Endodermal cell (in vitro differentiated cells): ENCODE measurements around the gene DCLRE1C. TPM values are rescaled to one million over a fixed set of nuclear protein-coding genes. Genes with fewer than 3 reads are reported as not detected.

Experiments used
- DNase-seq: peaks from one replicate; pipeline ENCODE4 v3.0.0-alpha.2; 2017
- H3K27ac ChIP-seq: 2 replicates; pipeline ENCODE4 v1.5.1; 2013; ENCODE audit warnings: mild to moderate bottlenecking, low read depth, low read length, moderate library complexity
- H3K27me3 ChIP-seq: 2 replicates; pipeline ENCODE4 v1.6.1; 2013; ENCODE audit warnings: mild to moderate bottlenecking, low read length, moderate library complexity; ENCODE audit not compliant: insufficient read depth, control insufficient read depth, poor library complexity, severe bottlenecking
- H3K36me3 ChIP-seq: 2 replicates; pipeline ENCODE4 v1.7.0; 2013; ENCODE audit warnings: mild to moderate bottlenecking, low read length, moderate library complexity; ENCODE audit not compliant: control insufficient read depth, insufficient read depth
- H3K4me1 ChIP-seq: one replicate; pipeline ENCODE4 v1.7.0; 2013; ENCODE audit warnings: low read length; ENCODE audit not compliant: control insufficient read depth, insufficient read depth
- H3K4me3 ChIP-seq: 2 replicates; pipeline ENCODE4 v1.5.1; 2013; ENCODE audit warnings: mild to moderate bottlenecking, low read length, moderate library complexity
- H3K9ac ChIP-seq: 2 replicates; pipeline ENCODE4 v1.6.1; 2013; ENCODE audit warnings: mild to moderate bottlenecking, low read length, moderate library complexity; ENCODE audit not compliant: poor library complexity, severe bottlenecking; ENCODE audit errors: extremely low read depth
- H3K9me3 ChIP-seq: 2 replicates; pipeline ENCODE4 v1.6.1; 2013; ENCODE audit warnings: mild to moderate bottlenecking, low read length, moderate library complexity; ENCODE audit not compliant: control insufficient read depth
- H3K27ac Mint-ChIP-seq: 2 replicates; pipeline ENCODE4 v1.8.0; 2020; ENCODE audit warnings: mixed read lengths
- H3K27me3 Mint-ChIP-seq: 2 replicates; pipeline ENCODE4 v1.8.0; 2021; ENCODE audit warnings: mild to moderate bottlenecking, mixed read lengths; ENCODE audit not compliant: insufficient read depth
- H3K36me3 Mint-ChIP-seq: 2 replicates; pipeline ENCODE4 v1.8.0; 2020; ENCODE audit warnings: low read depth, mixed read lengths
- H3K4me1 Mint-ChIP-seq: 2 replicates; pipeline ENCODE4 v1.8.0; 2020; ENCODE audit warnings: mixed read lengths
- H3K4me3 Mint-ChIP-seq: 2 replicates; pipeline ENCODE4 v1.8.0; 2020; ENCODE audit warnings: mild to moderate bottlenecking, moderate library complexity, mixed read lengths
- H3K9me3 Mint-ChIP-seq: 2 replicates; pipeline ENCODE4 v1.8.0; 2020; ENCODE audit warnings: mild to moderate bottlenecking, mixed read lengths
- WGBS, 2 experiments: methylation state at CpG; one replicate each; pipeline versions ENCODE4 v1.1.5 to v1.1.7; 2013; ENCODE audit warnings: missing lambda C conversion rate in 2 of 2, mixed read lengths in 1 of 2; ENCODE audit not compliant: insufficient coverage in 1 of 2, insufficient read length in 1 of 2; 5-methylcytosine and 5-hydroxymethylcytosine counted together
- total RNA-seq, 2 donors: library from RNA; stranded (reverse); fragmentation: NEBNext Ultra II Directional in 1 of 2; extraction: Animal tissue kit (Norgen Biotek cat#: 25700) in 1 of 2; gene quantifications; 2 replicates in 1 of 2; 3 replicates in 1 of 2; pipeline ENCODE4 v1.2.1, GENCODE V29; 2021
- TF ChIP-seq, protein P1 (sequence below): fragments of 200-600 bp; sonication (generic); conservative IDR thresholded peaks from 2 replicates; pipeline ENCODE4 v1.5.0; 2021; ENCODE audit warnings: antibody characterized with exemption, mild to moderate bottlenecking

DCLRE1C gene
- total RNA-seq, 2 donors from 2014 or later: 5.2 to 10.0 TPM

GRCh38 chr10:14904864-14905263, 49.0 kb downstream of the DCLRE1C start:
- H3K4me3 ChIP-seq: no peak overlapping the region
- Mint-ChIP-seq H3K27ac (no peak overlapping the region), H3K27me3 (no peaks in the 10 kb centered on the region), H3K9me3 (peaks cover 14% of the 10 kb centered on the region), H3K36me3 (peaks cover 81% of the 10 kb centered on the region), H3K4me3 (no peak overlapping the region), H3K4me1 (no peaks in the 10 kb centered on the region)
- H3K36me3 ChIP-seq: peaks cover 93% of the 10 kb centered on the region
- TF ChIP-seq, protein P1, sequence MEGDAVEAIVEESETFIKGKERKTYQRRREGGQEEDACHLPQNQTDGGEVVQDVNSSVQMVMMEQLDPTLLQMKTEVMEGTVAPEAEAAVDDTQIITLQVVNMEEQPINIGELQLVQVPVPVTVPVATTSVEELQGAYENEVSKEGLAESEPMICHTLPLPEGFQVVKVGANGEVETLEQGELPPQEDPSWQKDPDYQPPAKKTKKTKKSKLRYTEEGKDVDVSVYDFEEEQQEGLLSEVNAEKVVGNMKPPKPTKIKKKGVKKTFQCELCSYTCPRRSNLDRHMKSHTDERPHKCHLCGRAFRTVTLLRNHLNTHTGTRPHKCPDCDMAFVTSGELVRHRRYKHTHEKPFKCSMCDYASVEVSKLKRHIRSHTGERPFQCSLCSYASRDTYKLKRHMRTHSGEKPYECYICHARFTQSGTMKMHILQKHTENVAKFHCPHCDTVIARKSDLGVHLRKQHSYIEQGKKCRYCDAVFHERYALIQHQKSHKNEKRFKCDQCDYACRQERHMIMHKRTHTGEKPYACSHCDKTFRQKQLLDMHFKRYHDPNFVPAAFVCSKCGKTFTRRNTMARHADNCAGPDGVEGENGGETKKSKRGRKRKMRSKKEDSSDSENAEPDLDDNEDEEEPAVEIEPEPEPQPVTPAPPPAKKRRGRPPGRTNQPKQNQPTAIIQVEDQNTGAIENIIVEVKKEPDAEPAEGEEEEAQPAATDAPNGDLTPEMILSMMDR: no peak
- H3K9ac ChIP-seq: no peak overlapping the region
- WGBS, 2 experiments: 97 to 100% methylated on average over 2 of the region's 2 CpGs
- H3K4me1 ChIP-seq: no peaks in the 10 kb centered on the region
- no peaks in the 10 kb centered on the region for H3K27me3 ChIP-seq
- no peak for DNase-seq
- H3K27ac ChIP-seq: no peak overlapping the region
- peaks cover 29% of the 10 kb centered on the region for H3K9me3 ChIP-seq

DNA sequence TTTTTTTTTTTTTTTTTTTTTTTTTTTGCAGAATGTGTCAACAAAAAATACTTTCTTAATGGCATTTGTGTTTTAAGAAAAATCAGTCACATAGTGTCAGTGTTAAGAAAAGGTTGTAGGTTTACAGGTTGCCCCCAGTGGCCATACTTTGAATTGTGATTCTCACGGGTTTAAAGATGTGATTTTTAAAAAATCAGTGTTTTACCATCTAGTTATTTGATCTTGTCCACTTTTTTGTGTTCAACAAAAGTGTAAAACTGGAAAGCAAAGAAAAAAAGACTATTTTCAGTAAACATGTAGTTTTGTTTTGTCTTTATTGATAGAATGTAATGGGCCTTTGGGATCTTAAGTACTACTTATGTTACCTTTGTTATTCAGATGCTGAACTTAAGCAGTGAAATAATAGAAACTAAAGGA, 49.6 kb downstream of the DCLRE1C start:
- DNase-seq: no peak
- Histone ChIP-seq H3K4me1 (no peaks in the 10 kb centered on the region), H3K36me3 (peaks cover 95% of the 10 kb centered on the region), H3K27me3 (no peaks in the 10 kb centered on the region), H3K27ac (no peak overlapping the region), H3K4me3 (no peak overlapping the region), H3K9me3 (peaks cover 29% of the 10 kb centered on the region), H3K9ac (no peak overlapping the region)
- WGBS, 2 experiments: 78 to 80% methylated on average over 1 of the region's 1 CpG
- Mint-ChIP-seq H3K9me3 (peaks cover 14% of the 10 kb centered on the region), H3K27ac (no peak overlapping the region), H3K4me1 (no peaks in the 10 kb centered on the region), H3K27me3 (no peaks in the 10 kb centered on the region), H3K4me3 (no peak overlapping the region), H3K36me3 (peaks cover 82% of the 10 kb centered on the region)
- TF ChIP-seq, protein P1: peak; percentile 77

DNA sequence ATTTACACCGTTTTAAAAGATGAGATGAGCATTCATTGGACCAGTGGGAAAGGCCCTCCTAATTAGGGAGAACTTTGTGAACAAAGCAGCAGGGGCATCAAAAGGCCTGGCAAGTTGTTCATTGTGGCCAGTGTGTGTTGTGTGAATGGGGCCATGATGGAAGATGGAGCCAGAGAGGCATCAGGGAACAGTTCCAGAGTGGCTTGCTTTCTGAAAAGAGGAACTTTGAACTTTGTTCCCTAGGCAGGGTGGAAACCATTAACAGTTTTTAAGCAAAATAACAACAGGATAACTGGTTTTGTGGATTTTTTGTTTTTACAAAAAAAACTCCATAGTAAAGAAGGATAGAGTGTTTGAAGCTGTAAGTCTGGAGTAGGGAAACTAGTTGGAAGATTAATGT, 62.7 kb downstream of the DCLRE1C start:
- Mint-ChIP-seq H3K4me1 (no peaks in the 10 kb centered on the region), H3K36me3 (peaks cover 9% of the 10 kb centered on the region), H3K4me3 (no peak overlapping the region), H3K27me3 (no peaks in the 10 kb centered on the region), H3K27ac (no peak overlapping the region), H3K9me3 (no peaks in the 10 kb centered on the region)
- Histone ChIP-seq H3K4me3 (no peak overlapping the region), H3K27ac (no peak overlapping the region), H3K4me1 (no peaks in the 10 kb centered on the region), H3K9me3 (no peaks in the 10 kb centered on the region), H3K9ac (no peak overlapping the region), H3K27me3 (no peaks in the 10 kb centered on the region), H3K36me3 (peaks cover 17% of the 10 kb centered on the region)
- WGBS, 2 experiments: 97 to 100% methylated on average over 1 of the region's 1 CpG
- DNase-seq: no peak
- TF ChIP-seq, protein P1: no peak
